ENCODE results near the gene MTAP.

Gene MTAP

DNA sequence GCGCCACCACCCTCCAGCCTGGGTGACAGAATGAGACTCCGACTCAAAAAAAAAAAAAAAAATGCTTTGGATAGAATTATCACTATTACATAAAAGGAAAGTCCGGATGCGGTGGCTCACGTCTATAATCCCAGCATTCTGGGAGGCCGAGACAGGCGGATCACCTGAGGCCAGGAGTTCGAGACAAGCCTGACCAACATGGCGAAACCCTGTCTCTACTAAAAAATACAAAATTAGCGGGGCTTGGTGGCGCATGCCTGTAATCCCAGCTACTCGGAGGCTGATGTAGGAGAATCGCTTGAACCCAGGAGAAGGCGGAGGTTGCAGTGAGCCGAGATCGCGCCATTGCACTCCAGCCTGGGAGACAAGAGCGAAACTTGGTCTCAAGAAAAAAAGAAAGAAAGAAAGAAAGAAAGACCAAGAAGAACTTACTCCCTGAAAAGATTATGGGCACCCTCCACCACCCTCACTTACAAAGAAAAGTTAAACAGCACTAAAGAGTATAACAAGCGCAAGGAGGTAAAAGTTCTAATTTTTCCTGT lies 174.0 kb downstream of the MTAP start:
- TF ChIP-seq ZNF391 (tag by site-specific recombination; IDR thresholded peaks at IDR 0.05; ENCODE audit: borderline replicate concordance, low read depth): no peak
- TF ChIP-seq ZBTB1 (tag by site-specific recombination; IDR thresholded peaks at IDR 0.05): no peak
- no peak for TF ChIP-seq ZNF214 (tag by site-specific recombination; IDR thresholded peaks at IDR 0.05; ENCODE audit: borderline replicate concordance)
- TF ChIP-seq ZBTB44 (tag by site-specific recombination; IDR thresholded peaks at IDR 0.05): no peak
- TF ChIP-seq ZSCAN30 (tag by site-specific recombination; IDR thresholded peaks at IDR 0.05): no peak
- TF ChIP-seq ZNF670 (tag by site-specific recombination; IDR thresholded peaks at IDR 0.05; ENCODE audit: low read depth): no peak
- no peak for TF ChIP-seq ZSCAN23 (tag by site-specific recombination; IDR thresholded peaks at IDR 0.05)
- TF ChIP-seq, protein P1, sequence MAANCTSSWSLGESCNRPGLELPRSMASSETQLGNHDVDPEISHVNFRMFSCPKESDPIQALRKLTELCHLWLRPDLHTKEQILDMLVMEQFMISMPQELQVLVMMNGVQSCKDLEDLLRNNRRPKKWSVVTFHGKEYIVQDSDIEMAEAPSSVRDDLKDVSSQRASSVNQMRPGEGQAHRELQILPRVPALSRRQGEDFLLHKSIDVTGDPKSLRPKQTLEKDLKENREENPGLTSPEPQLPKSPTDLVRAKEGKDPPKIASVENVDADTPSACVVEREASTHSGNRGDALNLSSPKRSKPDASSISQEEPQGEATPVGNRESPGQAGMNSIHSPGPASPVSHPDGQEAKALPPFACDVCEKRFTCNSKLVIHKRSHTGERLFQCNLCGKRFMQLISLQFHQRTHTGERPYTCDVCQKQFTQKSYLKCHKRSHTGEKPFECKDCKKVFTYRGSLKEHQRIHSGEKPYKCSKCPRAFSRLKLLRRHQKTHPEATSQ (tag by site-specific recombination; IDR thresholded peaks at IDR 0.05): no peak
- 0 out of 2 replicates have a peak, but pooled peaks have one; percentile 56 for TF ChIP-seq ZNF600 (tag by site-specific recombination; IDR thresholded peaks at IDR 0.05)
- CTCF ChIA-PET: interaction anchor here (0.6 to 2.1 kb wide), 7 partner anchors 10 to 769 kb away, joined by 3 to 9 read pairs (median 4); partner anchors contain the start of genes CDKN2B and IFNA10
- peaks cover 7% of the 10 kb centered on the region for H3K4me1 ChIP-seq (ENCODE audit: control insufficient read depth, insufficient read depth, low read length)
- POLR2A ChIA-PET: interaction anchor here (0.7 to 1.8 kb wide), 5 partner anchors 15 to 32 kb away, joined by 4 to 9 read pairs (median 6); partner anchors contain the start of genes CDKN2A and CDKN2B-AS1
- H3K36me3 ChIP-seq (ENCODE audit: control insufficient read depth in 2 of 2, insufficient read depth in 1 of 2, low read length in 2 of 2): no peaks in the 10 kb centered on the region; a peak in 1 of 3 replicates
- no peaks in the 10 kb centered on the region for H3K9me3 ChIP-seq (ENCODE audit: control insufficient read depth, insufficient read depth, low read depth, low read length)
- H3K4me3 ChIP-seq (ENCODE audit: low read depth, low read length): no peak overlapping the region
- no peak overlapping the region for H3K27ac ChIP-seq (ENCODE audit: extremely low read depth, low read depth, low read length)

GRCh38 chr9:21982391-21982790 lies 180.0 kb downstream of the MTAP start:
- Histone ChIP-seq H3K4me1 (ENCODE audit: control insufficient read depth, insufficient read depth, low read length) (peaks cover 35% of the 10 kb centered on the region), H3K36me3 (ENCODE audit: control insufficient read depth in 2 of 2, insufficient read depth in 1 of 2, low read length in 2 of 2) (no peaks in the 10 kb centered on the region), H3K4me3 (ENCODE audit: low read depth, low read length) (no peak overlapping the region), H3K9me3 (ENCODE audit: control insufficient read depth, insufficient read depth, low read depth, low read length) (no peaks in the 10 kb centered on the region), H3K27ac (ENCODE audit: extremely low read depth, low read depth, low read length) (no peak overlapping the region)
- POLR2A ChIA-PET: interaction anchor here (0.6 to 7.8 kb wide), 4 partner anchors 9 to 45 kb away, joined by 3 to 51 read pairs (median 10); partner anchors contain the start of genes CDKN2A, CDKN2B and CDKN2B-AS1
- CTCF ChIA-PET: interaction anchor here (0.6 to 2.5 kb wide), 7 partner anchors 9 to 170 kb away, joined by 3 to 13 read pairs (median 4); partner anchors contain the start of gene CDKN2B
- TF ChIP-seq ZNF664 (tag by site-specific recombination; IDR thresholded peaks at IDR 0.05): no peak
- TF ChIP-seq, protein P2, sequence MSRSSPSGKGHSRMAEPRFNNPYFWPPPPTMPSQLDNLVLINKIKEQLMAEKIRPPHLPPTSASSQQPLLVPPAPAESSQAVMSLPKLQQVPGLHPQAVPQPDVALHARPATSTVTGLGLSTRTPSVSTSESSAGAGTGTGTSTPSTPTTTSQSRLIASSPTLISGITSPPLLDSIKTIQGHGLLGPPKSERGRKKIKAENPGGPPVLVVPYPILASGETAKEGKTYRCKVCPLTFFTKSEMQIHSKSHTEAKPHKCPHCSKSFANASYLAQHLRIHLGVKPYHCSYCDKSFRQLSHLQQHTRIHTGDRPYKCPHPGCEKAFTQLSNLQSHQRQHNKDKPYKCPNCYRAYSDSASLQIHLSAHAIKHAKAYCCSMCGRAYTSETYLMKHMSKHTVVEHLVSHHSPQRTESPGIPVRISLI (tag by site-specific recombination; IDR thresholded peaks at IDR 0.05): no peak

GRCh38 chr9:21982861-21983560 lies 180.6 kb downstream of the MTAP start:
- no peak overlapping the region for H3K27ac ChIP-seq (ENCODE audit: extremely low read depth, low read depth, low read length)
- TF ChIP-seq, protein P3, sequence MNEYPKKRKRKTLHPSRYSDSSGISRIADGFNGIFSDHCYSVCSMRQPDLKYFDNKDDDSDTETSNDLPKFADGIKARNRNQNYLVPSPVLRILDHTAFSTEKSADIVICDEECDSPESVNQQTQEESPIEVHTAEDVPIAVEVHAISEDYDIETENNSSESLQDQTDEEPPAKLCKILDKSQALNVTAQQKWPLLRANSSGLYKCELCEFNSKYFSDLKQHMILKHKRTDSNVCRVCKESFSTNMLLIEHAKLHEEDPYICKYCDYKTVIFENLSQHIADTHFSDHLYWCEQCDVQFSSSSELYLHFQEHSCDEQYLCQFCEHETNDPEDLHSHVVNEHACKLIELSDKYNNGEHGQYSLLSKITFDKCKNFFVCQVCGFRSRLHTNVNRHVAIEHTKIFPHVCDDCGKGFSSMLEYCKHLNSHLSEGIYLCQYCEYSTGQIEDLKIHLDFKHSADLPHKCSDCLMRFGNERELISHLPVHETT (tag by site-specific recombination; IDR thresholded peaks at IDR 0.05): no peak
- TF ChIP-seq ZNF621 (tag by site-specific recombination; IDR thresholded peaks at IDR 0.05): no peak
- no peak for TF ChIP-seq ZNF623 (tag by site-specific recombination; IDR thresholded peaks at IDR 0.05)
- no peak for TF ChIP-seq ZNF169 (tag by site-specific recombination; IDR thresholded peaks at IDR 0.05)
- TF ChIP-seq ZNF214 (tag by site-specific recombination; IDR thresholded peaks at IDR 0.05; ENCODE audit: borderline replicate concordance): no peak
- TF ChIP-seq ZNF76 (tag by site-specific recombination; IDR thresholded peaks at IDR 0.05; ENCODE audit: borderline replicate concordance, low read depth): no peak
- TF ChIP-seq ZNF138 (tag by site-specific recombination; IDR thresholded peaks at IDR 0.05; ENCODE audit: borderline replicate concordance): no peak
- TF ChIP-seq ZNF335 (tag by site-specific recombination; conservative IDR thresholded peaks at IDR 0.05): no peak
- TF ChIP-seq ZNF521 (tag by site-specific recombination; IDR thresholded peaks at IDR 0.05): no peak
- no peak for TF ChIP-seq MEIS1 (CRISPR knock-in tag; IDR thresholded peaks at IDR 0.05; ENCODE audit: borderline replicate concordance)
- TF ChIP-seq, protein P4, sequence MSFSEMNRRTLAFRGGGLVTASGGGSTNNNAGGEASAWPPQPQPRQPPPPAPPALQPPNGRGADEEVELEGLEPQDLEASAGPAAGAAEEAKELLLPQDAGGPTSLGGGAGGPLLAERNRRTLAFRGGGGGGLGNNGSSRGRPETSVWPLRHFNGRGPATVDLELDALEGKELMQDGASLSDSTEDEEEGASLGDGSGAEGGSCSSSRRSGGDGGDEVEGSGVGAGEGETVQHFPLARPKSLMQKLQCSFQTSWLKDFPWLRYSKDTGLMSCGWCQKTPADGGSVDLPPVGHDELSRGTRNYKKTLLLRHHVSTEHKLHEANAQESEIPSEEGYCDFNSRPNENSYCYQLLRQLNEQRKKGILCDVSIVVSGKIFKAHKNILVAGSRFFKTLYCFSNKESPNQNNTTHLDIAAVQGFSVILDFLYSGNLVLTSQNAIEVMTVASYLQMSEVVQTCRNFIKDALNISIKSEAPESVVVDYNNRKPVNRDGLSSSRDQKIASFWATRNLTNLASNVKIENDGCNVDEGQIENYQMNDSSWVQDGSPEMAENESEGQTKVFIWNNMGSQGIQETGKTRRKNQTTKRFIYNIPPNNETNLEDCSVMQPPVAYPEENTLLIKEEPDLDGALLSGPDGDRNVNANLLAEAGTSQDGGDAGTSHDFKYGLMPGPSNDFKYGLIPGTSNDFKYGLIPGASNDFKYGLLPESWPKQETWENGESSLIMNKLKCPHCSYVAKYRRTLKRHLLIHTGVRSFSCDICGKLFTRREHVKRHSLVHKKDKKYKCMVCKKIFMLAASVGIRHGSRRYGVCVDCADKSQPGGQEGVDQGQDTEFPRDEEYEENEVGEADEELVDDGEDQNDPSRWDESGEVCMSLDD (tag by site-specific recombination; IDR thresholded peaks at IDR 0.05): no peak

More at GRCh38 chr9:21982861-21983560, 180.6 kb downstream of the MTAP start:
- POLR2A ChIA-PET: interaction anchor here (1.1 to 7.8 kb wide), 3 partner anchors 8 to 26 kb away, joined by 3 to 51 read pairs (median 18); partner anchors contain the start of genes CDKN2A, CDKN2B and CDKN2B-AS1
- Histone ChIP-seq H3K4me1 (ENCODE audit: control insufficient read depth, insufficient read depth, low read length) (peaks cover 38% of the 10 kb centered on the region), H3K36me3 (ENCODE audit: control insufficient read depth in 2 of 2, insufficient read depth in 1 of 2, low read length in 2 of 2) (no peaks in the 10 kb centered on the region), H3K9me3 (ENCODE audit: control insufficient read depth, insufficient read depth, low read depth, low read length) (no peaks in the 10 kb centered on the region), H3K4me3 (ENCODE audit: low read depth, low read length) (no peak overlapping the region)
- CTCF ChIA-PET: interaction anchor here (0.6 to 2.5 kb wide), 10 partner anchors 8 to 256 kb away, joined by 3 to 13 read pairs (median 5); partner anchors contain the start of gene CDKN2B
